WTC11 (cell line): ENCODE measurements around the gene MBOAT1. TPM values are rescaled to one million over a fixed set of nuclear protein-coding genes. Genes with fewer than 3 reads are reported as not detected.

Experiments
- ATAC-seq: fragments of 200-7000 bp; cut with Tn5 transposase; 2 replicates; pipeline ENCODE4 v1.10.0; 2021; ENCODE audit warnings: mild to moderate bottlenecking, moderate library complexity
- CTCF ChIA-PET: fragments of 300-600 bp; sonication (Branson Sonifier 250); formaldehyde crosslinking; loops from one replicate; lab custom pipeline; 2021; ENCODE audit warnings: antibody characterized with exemption; lab: Charles Lee
- POLR2A ChIA-PET: fragments of 350-600 bp; sonication (Branson Sonifier 250); formaldehyde crosslinking; loops from one replicate; lab custom pipeline; 2021; ENCODE audit warnings: antibody characterized with exemption; lab: Charles Lee
- DNase-seq: peaks from one replicate; pipeline ENCODE4 v3.0.0; 2021; ENCODE audit warnings: low spot score
- H3K27ac Mint-ChIP-seq: 2 replicates; pipeline ENCODE4 v1.8.0; 2021; ENCODE audit warnings: mixed read lengths
- H3K27me3 Mint-ChIP-seq: 2 replicates; pipeline ENCODE4 v1.8.0; 2021; ENCODE audit warnings: low read depth, mild to moderate bottlenecking, moderate library complexity, mixed read lengths
- H3K36me3 Mint-ChIP-seq: 2 replicates; pipeline ENCODE4 v1.8.0; 2021; ENCODE audit warnings: mixed read lengths
- H3K4me1 Mint-ChIP-seq: 2 replicates; pipeline ENCODE4 v1.8.0; 2022; ENCODE audit warnings: mixed read lengths
- H3K4me3 Mint-ChIP-seq: 2 replicates; pipeline ENCODE4 v1.8.0; 2021; ENCODE audit warnings: mild to moderate bottlenecking, moderate library complexity, mixed read lengths
- H3K9me3 Mint-ChIP-seq: 2 replicates; pipeline ENCODE4 v1.8.0; 2021; ENCODE audit warnings: mixed read lengths
- ESRRA ChIP-seq: sonication (generic); formaldehyde crosslinking; IDR thresholded peaks from 2 replicates; pipeline ENCODE4 v1.8.1; 2022; ENCODE audit warnings: mild to moderate bottlenecking, missing genetic modification reagents, borderline replicate concordance
- ETV6 ChIP-seq: sonication (generic); formaldehyde crosslinking; IDR thresholded peaks from 2 replicates; pipeline ENCODE4 v1.8.1; 2022; ENCODE audit warnings: mild to moderate bottlenecking, missing genetic modification reagents
- GTF2I ChIP-seq: fragments of 250-450 bp; sonication (Bioruptor Pico); conservative IDR thresholded peaks from 2 replicates; pipeline ENCODE4 v1.4.0; 2021; ENCODE audit warnings: mild to moderate bottlenecking
- MYBL2 ChIP-seq: sonication (generic); formaldehyde crosslinking; IDR thresholded peaks from 2 replicates; pipeline ENCODE4 v1.8.1; 2023; ENCODE audit warnings: mild to moderate bottlenecking, moderate library complexity, missing genetic modification reagents
- NFATC4 ChIP-seq: fragments of 250-450 bp; sonication (Bioruptor Pico); IDR thresholded peaks from 2 replicates; pipeline ENCODE4 v1.9.0; 2021; ENCODE audit warnings: mild to moderate bottlenecking
- RORB ChIP-seq: fragments of 250-450 bp; sonication (Bioruptor Pico); IDR thresholded peaks from 2 replicates; pipeline ENCODE4 v1.9.0; 2021; ENCODE audit warnings: mild to moderate bottlenecking
- SMAD4 ChIP-seq: sonication (generic); formaldehyde crosslinking; IDR thresholded peaks from 2 replicates; pipeline ENCODE4 v1.8.0; 2022; ENCODE audit warnings: mild to moderate bottlenecking, missing genetic modification reagents
- TCF7 ChIP-seq: sonication (generic); formaldehyde crosslinking; IDR thresholded peaks from 2 replicates; pipeline ENCODE4 v1.8.0; 2022; ENCODE audit warnings: mild to moderate bottlenecking, low read depth, missing genetic modification reagents, moderate library complexity
- TEAD1 ChIP-seq: sonication (generic); formaldehyde crosslinking; IDR thresholded peaks from 2 replicates; pipeline ENCODE4 v1.8.0; 2022; ENCODE audit warnings: mild to moderate bottlenecking, missing genetic modification reagents
- ZNF423 ChIP-seq: fragments of 250-450 bp; sonication (Bioruptor Pico); IDR thresholded peaks from 2 replicates; pipeline ENCODE4 v2.1.2; 2022; ENCODE audit warnings: mild to moderate bottlenecking, moderate library complexity
- total RNA-seq: library from RNA; stranded (reverse); gene quantifications from 3 replicates; pipeline ENCODE4 v1.2.3, GENCODE V29; 2021
- TF ChIP-seq, protein P1 (sequence below): fragments of 250-450 bp; sonication (Bioruptor Pico); IDR thresholded peaks from 2 replicates; pipeline ENCODE4 v2.1.2; 2022; ENCODE audit warnings: mild to moderate bottlenecking, moderate library complexity
- TF ChIP-seq, protein P2 (sequence below): sonication (generic); formaldehyde crosslinking; conservative IDR thresholded peaks from 2 replicates; pipeline ENCODE4 v1.8.1; 2022; ENCODE audit warnings: mild to moderate bottlenecking, missing genetic modification reagents
- TF ChIP-seq, protein P3 (sequence below): sonication (generic); formaldehyde crosslinking; IDR thresholded peaks from 2 replicates; pipeline ENCODE4 v1.8.0; 2022; ENCODE audit warnings: mild to moderate bottlenecking, missing genetic modification reagents
- TF ChIP-seq, protein P4 (sequence below): sonication (generic); formaldehyde crosslinking; IDR thresholded peaks from 2 replicates; pipeline ENCODE4 v1.8.1; 2023; ENCODE audit warnings: mild to moderate bottlenecking, missing genetic modification reagents, moderate library complexity
- TF ChIP-seq, protein P5 (sequence below): sonication (generic); formaldehyde crosslinking; IDR thresholded peaks from 2 replicates; pipeline ENCODE4 v1.8.0; 2022; ENCODE audit warnings: missing genetic modification reagents
- TF ChIP-seq, protein P6 (sequence below): sonication (generic); formaldehyde crosslinking; IDR thresholded peaks from 2 replicates; pipeline ENCODE4 v1.8.1; 2022; ENCODE audit warnings: mild to moderate bottlenecking, missing genetic modification reagents, moderate library complexity, borderline replicate concordance
- TF ChIP-seq, protein P7 (sequence below): sonication (generic); formaldehyde crosslinking; IDR thresholded peaks from 2 replicates; pipeline ENCODE4 v1.8.1; 2023; ENCODE audit warnings: mild to moderate bottlenecking, missing genetic modification reagents
- TF ChIP-seq, protein P8 (sequence below): sonication (generic); formaldehyde crosslinking; IDR thresholded peaks from 2 replicates; pipeline ENCODE4 v1.8.1; 2023; ENCODE audit warnings: mild to moderate bottlenecking, moderate library complexity, missing genetic modification reagents
- TF ChIP-seq, protein P9 (sequence below): sonication (generic); formaldehyde crosslinking; IDR thresholded peaks from 2 replicates; pipeline ENCODE4 v1.8.0; 2022; ENCODE audit warnings: mild to moderate bottlenecking, missing genetic modification reagents

Gene MBOAT1
- total RNA-seq, 1 experiment from 2014 or later, result 22.9 TPM

DNA sequence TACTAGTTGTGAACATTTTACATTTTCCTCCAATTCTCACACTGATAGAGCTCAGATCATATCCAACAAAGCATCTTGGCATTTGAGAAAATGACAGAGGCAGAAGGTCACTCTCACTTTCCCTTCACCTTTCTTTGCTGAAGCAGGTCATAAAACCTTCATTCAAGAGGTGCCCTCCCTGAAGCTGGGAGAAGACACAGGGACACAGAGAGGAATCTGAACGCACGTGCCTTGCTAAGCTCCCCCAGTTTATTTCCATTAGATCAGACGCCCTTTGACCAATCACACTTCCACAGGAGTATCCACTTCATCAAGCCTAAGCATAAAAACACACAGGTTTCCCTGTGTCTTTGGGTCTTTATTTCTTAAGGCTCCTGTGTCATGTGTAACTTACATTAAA lies 9.2 kb upstream of the MBOAT1 start (continued):
- TF ChIP-seq, protein P1, sequence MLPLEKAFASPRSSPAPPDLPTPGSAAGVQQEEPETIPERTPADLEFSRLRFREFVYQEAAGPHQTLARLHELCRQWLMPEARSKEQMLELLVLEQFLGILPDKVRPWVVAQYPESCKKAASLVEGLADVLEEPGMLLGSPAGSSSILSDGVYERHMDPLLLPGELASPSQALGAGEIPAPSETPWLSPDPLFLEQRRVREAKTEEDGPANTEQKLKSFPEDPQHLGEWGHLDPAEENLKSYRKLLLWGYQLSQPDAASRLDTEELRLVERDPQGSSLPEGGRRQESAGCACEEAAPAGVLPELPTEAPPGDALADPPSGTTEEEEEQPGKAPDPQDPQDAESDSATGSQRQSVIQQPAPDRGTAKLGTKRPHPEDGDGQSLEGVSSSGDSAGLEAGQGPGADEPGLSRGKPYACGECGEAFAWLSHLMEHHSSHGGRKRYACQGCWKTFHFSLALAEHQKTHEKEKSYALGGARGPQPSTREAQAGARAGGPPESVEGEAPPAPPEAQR (CRISPR knock-in tag), result no peak
- TF ChIP-seq NFATC4 (CRISPR knock-in tag) (no peak), RORB (no peak), TCF7 (CRISPR knock-in tag) (no peak)
- TF ChIP-seq, protein P2, sequence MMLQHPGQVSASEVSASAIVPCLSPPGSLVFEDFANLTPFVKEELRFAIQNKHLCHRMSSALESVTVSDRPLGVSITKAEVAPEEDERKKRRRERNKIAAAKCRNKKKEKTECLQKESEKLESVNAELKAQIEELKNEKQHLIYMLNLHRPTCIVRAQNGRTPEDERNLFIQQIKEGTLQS, result no peak
- TF ChIP-seq, protein P3, sequence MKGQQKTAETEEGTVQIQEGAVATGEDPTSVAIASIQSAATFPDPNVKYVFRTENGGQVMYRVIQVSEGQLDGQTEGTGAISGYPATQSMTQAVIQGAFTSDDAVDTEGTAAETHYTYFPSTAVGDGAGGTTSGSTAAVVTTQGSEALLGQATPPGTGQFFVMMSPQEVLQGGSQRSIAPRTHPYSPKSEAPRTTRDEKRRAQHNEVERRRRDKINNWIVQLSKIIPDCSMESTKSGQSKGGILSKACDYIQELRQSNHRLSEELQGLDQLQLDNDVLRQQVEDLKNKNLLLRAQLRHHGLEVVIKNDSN (CRISPR knock-in tag), result no peak
- TF ChIP-seq, protein P4, sequence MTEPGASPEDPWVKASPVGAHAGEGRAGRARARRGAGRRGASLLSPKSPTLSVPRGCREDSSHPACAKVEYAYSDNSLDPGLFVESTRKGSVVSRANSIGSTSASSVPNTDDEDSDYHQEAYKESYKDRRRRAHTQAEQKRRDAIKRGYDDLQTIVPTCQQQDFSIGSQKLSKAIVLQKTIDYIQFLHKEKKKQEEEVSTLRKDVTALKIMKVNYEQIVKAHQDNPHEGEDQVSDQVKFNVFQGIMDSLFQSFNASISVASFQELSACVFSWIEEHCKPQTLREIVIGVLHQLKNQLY (CRISPR knock-in tag), result no peak
- TF ChIP-seq, protein P5, sequence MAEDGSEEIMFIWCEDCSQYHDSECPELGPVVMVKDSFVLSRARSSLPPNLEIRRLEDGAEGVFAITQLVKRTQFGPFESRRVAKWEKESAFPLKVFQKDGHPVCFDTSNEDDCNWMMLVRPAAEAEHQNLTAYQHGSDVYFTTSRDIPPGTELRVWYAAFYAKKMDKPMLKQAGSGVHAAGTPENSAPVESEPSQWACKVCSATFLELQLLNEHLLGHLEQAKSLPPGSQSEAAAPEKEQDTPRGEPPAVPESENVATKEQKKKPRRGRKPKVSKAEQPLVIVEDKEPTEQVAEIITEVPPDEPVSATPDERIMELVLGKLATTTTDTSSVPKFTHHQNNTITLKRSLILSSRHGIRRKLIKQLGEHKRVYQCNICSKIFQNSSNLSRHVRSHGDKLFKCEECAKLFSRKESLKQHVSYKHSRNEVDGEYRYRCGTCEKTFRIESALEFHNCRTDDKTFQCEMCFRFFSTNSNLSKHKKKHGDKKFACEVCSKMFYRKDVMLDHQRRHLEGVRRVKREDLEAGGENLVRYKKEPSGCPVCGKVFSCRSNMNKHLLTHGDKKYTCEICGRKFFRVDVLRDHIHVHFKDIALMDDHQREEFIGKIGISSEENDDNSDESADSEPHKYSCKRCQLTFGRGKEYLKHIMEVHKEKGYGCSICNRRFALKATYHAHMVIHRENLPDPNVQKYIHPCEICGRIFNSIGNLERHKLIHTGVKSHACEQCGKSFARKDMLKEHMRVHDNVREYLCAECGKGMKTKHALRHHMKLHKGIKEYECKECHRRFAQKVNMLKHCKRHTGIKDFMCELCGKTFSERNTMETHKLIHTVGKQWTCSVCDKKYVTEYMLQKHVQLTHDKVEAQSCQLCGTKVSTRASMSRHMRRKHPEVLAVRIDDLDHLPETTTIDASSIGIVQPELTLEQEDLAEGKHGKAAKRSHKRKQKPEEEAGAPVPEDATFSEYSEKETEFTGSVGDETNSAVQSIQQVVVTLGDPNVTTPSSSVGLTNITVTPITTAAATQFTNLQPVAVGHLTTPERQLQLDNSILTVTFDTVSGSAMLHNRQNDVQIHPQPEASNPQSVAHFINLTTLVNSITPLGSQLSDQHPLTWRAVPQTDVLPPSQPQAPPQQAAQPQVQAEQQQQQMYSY (CRISPR knock-in tag), result no peak

DNA sequence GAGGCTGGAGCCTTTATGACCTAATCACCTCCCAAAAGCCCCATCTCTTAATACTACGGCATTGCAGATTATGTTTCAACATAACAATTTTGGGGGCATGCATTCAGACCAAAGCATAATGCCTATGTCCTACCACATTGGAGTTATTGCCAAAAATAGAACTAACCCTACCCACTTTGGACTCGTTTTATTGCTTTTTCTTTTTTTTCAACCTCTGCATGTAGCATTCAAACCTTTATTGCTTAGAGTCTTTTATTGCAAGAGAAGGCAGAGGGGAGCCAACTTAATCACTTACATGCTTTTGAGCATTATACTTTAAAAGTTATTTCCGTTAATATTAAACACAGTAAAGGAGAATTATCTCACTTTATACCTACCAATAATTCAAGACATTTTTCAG lies 8.1 kb upstream of the MBOAT1 start:
- no peaks in the 10 kb centered on the region for H3K27me3 Mint-ChIP-seq
- POLR2A ChIA-PET, result no interaction called here
- no peak overlapping the region for H3K27ac Mint-ChIP-seq
- TF ChIP-seq, protein P1 (CRISPR knock-in tag), result no peak
- TF ChIP-seq, protein P6, sequence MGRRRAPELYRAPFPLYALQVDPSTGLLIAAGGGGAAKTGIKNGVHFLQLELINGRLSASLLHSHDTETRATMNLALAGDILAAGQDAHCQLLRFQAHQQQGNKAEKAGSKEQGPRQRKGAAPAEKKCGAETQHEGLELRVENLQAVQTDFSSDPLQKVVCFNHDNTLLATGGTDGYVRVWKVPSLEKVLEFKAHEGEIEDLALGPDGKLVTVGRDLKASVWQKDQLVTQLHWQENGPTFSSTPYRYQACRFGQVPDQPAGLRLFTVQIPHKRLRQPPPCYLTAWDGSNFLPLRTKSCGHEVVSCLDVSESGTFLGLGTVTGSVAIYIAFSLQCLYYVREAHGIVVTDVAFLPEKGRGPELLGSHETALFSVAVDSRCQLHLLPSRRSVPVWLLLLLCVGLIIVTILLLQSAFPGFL, result no peak
- no peak for TF ChIP-seq SMAD4 (CRISPR knock-in tag)
- TF ChIP-seq, protein P7, sequence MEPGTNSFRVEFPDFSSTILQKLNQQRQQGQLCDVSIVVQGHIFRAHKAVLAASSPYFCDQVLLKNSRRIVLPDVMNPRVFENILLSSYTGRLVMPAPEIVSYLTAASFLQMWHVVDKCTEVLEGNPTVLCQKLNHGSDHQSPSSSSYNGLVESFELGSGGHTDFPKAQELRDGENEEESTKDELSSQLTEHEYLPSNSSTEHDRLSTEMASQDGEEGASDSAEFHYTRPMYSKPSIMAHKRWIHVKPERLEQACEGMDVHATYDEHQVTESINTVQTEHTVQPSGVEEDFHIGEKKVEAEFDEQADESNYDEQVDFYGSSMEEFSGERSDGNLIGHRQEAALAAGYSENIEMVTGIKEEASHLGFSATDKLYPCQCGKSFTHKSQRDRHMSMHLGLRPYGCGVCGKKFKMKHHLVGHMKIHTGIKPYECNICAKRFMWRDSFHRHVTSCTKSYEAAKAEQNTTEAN (CRISPR knock-in tag), result no peak
- TF ChIP-seq TEAD1, result no peak
- no peak for TF ChIP-seq ESRRA (CRISPR knock-in tag)
- TF ChIP-seq ETV6 (CRISPR knock-in tag), result no peak
- TF ChIP-seq MYBL2 (CRISPR knock-in tag), result no peak
- TF ChIP-seq GTF2I (CRISPR knock-in tag), result no peak
- TF ChIP-seq TCF7 (CRISPR knock-in tag), result no peak
- TF ChIP-seq, protein P8, sequence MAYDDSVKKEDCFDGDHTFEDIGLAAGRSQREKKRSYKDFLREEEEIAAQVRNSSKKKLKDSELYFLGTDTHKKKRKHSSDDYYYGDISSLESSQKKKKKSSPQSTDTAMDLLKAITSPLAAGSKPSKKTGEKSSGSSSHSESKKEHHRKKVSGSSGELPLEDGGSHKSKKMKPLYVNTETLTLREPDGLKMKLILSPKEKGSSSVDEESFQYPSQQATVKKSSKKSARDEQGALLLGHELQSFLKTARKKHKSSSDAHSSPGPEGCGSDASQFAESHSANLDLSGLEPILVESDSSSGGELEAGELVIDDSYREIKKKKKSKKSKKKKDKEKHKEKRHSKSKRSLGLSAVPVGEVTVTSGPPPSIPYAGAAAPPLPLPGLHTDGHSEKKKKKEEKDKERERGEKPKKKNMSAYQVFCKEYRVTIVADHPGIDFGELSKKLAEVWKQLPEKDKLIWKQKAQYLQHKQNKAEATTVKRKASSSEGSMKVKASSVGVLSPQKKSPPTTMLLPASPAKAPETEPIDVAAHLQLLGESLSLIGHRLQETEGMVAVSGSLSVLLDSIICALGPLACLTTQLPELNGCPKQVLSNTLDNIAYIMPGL, result no peak
- TF ChIP-seq, protein P9, sequence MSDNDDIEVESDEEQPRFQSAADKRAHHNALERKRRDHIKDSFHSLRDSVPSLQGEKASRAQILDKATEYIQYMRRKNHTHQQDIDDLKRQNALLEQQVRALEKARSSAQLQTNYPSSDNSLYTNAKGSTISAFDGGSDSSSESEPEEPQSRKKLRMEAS (CRISPR knock-in tag), result no peak
- TF ChIP-seq ZNF423 (CRISPR knock-in tag), result no peak
- TF ChIP-seq, protein P4 (CRISPR knock-in tag), result no peak
- TF ChIP-seq, all 79 proteins: peak for 0
- ATAC-seq (no peak), DNase-seq (no peak)
- peaks cover 6% of the 10 kb centered on the region; the same call in 1 of the 2 replicates for H3K4me1 Mint-ChIP-seq
- H3K4me3 Mint-ChIP-seq, result no peak overlapping the region
- CTCF ChIA-PET, result no interaction called here
- H3K36me3 Mint-ChIP-seq, result no peaks in the 10 kb centered on the region
- no peaks in the 10 kb centered on the region for H3K9me3 Mint-ChIP-seq
